ENCODE results near the gene GDPGP1. TPM values are rescaled to one million over a fixed set of nuclear protein-coding genes. Genes with fewer than 3 reads are reported as not detected.

The GDPGP1 gene
- total RNA-seq, 1 donor from 2014 or later: 9.9 TPM

DNA sequence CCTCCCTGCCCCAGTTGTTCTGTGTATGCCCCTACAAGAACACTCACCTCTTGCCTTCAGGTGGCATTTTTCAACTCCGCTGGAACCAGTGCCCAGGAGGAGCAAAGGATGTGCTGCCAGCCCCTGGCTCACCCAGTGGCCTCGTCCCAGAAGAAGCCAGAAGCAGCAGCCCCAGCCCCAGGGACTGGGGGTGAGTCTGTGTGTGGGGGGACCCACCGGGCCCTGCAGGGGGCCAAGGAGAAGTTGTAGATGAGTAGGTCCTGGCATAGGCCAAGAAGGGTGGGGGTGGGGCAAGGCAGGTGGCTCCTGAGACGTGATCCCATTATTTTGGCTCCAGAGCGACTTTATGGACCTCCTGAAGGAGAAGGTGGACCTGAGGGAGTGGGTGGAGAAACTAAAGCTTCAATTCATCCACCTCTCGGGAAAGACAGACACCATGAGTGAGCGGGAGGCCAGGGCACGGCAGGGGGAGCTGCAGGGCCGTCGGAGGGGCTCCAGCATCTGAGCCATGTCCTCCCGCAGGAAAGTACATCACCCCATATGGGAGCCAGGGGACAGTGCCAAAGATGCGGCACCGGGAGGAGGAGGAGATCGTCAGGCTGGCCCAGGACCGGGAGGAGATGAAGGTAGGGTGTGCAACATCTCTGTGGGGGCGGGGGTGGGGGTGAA, 60.7 kb downstream of the GDPGP1 start:
- no peaks in the 10 kb centered on the region for H3K9me3 Mint-ChIP-seq

DNA sequence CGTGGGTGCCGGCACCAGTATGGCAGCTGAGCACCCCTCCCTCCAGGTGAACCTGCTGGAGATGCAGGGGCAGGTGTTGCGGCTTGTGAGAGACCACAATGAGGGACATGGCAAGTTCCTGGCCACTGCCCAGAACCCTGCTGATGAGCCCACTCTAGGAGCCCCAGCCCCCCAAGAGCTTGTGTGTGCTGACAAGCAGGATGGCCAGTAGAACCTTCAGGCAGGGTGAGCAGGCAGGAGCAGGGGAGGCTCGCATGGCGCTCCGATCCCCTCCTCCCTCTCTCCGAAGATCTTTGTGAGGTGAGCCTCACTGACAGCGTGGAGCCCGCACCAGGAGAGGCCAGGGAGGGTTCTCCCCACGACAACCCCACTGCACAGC, 61.2 kb downstream of the GDPGP1 start:
- intact Hi-C loops (cut with micrococcal nuclease): no loop called here
- no peaks in the 10 kb centered on the region for H3K36me3 Mint-ChIP-seq (ENCODE audit: low read depth)
- no peak overlapping the region for H3K27ac Mint-ChIP-seq
- no peak overlapping the region for H3K4me3 Mint-ChIP-seq
- H3K27me3 Mint-ChIP-seq: peaks cover 12% of the 10 kb centered on the region
- H3K4me1 Mint-ChIP-seq: peaks cover 10% of the 10 kb centered on the region
- H3K9me3 Mint-ChIP-seq: no peaks in the 10 kb centered on the region
- no peak for DNase-seq

More for the DNA sequence above, 60.7 kb downstream of the GDPGP1 start:
- H3K36me3 Mint-ChIP-seq (ENCODE audit: low read depth): no peaks in the 10 kb centered on the region
- no peak overlapping the region for H3K27ac Mint-ChIP-seq
- peaks cover 12% of the 10 kb centered on the region for H3K27me3 Mint-ChIP-seq
- no peak overlapping the region for H3K4me3 Mint-ChIP-seq
- intact Hi-C loops (cut with micrococcal nuclease): no loop called here
- peaks cover 10% of the 10 kb centered on the region for H3K4me1 Mint-ChIP-seq
- DNase-seq: no peak

Other genes starting within 250 kb of the GDPGP1 start
- gene ZNF710, start 232.9 kb upstream of the GDPGP1 start, total RNA-seq: 28.3 and 29.3 TPM in 2 replicates
- gene IDH2, start 131.7 kb upstream of the GDPGP1 start, total RNA-seq: 111 and 119 TPM in 2 replicates
- gene SEMA4B, start 32.9 kb upstream of the GDPGP1 start, total RNA-seq: 17.5 and 18.9 TPM in 2 replicates
- 149 and 156 TPM in 2 replicates for gene CIB1, start 268 bp upstream of the GDPGP1 start, total RNA-seq
- gene TTLL13, start 15.3 kb downstream of the GDPGP1 start, total RNA-seq: 0.44 and 1.4 TPM in 2 replicates
- 43.2 and 44.3 TPM in 2 replicates for gene NGRN, start 31.5 kb downstream of the GDPGP1 start, total RNA-seq
- gene ZNF774, start 118.1 kb downstream of the GDPGP1 start, total RNA-seq: 1.2 and 2.3 TPM in 2 replicates
- 154 and 160 TPM in 2 replicates for gene IQGAP1, start 154.0 kb downstream of the GDPGP1 start, total RNA-seq